ENCODE results near the gene DMC1. TPM values are rescaled to one million over a fixed set of nuclear protein-coding genes. Genes with fewer than 3 reads are reported as not detected.

The DMC1 gene
- total and polyA plus RNA-seq, 9 of the 15 experiments (the other 6 are each of a cell fraction or from before 2014, with no cell fraction given) = 5.5 to 55.5 (median 9.8) TPM

- TF ChIP-seq ZNF407 (IDR thresholded peaks at IDR 0.05; ENCODE audit: low read depth) (peak; percentile 24; the same call in 1 of the 2 replicates), CREM (IDR thresholded peaks at IDR 0.05; ENCODE audit: low read depth) (peak; percentile 83), BCOR (IDR thresholded peaks at IDR 0.05) (peak; percentile 58), TAL1 (IDR thresholded peaks at IDR 0.05) (peak; percentile 4; the same call in 1 of the 2 replicates), RAD51 (IDR thresholded peaks at IDR 0.05; ENCODE audit: borderline replicate concordance, low read depth) (no peak), ZNF354B (CRISPR knock-in tag; IDR thresholded peaks at IDR 0.05) (no peak), MITF (IDR thresholded peaks at IDR 0.05) (no peak), NR2C1 (IDR thresholded peaks at IDR 0.05) (peak; percentile 36; the same call in 1 of the 2 replicates), NR2C1 (tag; IDR thresholded peaks at IDR 0.05) (0 out of 2 replicates have a peak, but pooled peaks have one; percentile 28), CSDE1 (IDR thresholded peaks at IDR 0.05) (no peak), SMARCA4 (IDR thresholded peaks at IDR 0.05) (peak; percentile 23; the same call in 1 of the 2 replicates), ZNF778 (CRISPR knock-in tag; IDR thresholded peaks at IDR 0.05) (no peak), TAF1 (IDR thresholded peaks at IDR 0.05; ENCODE audit: control insufficient read depth, extremely low read depth, insufficient read depth, low read length, severe bottlenecking) (peak; percentile 66), SMARCA5 (IDR thresholded peaks at IDR 0.05) (peak; percentile 14; the same call in 1 of the 2 replicates), RBFOX2 (IDR thresholded peaks at IDR 0.05; ENCODE audit: low read depth, low read length) (no peak), NR2C2 (CRISPR knock-in tag; IDR thresholded peaks at IDR 0.05) (no peak), NR2C2 (tag; IDR thresholded peaks at IDR 0.05) (peak; percentile 9; the same call in 1 of the 2 replicates), NRF1 (conservative IDR thresholded peaks at IDR 0.05 in 1 of 2, IDR thresholded peaks at IDR 0.05 in 1 of 2) (no peak)
- TF ChIP-seq, protein P1, sequence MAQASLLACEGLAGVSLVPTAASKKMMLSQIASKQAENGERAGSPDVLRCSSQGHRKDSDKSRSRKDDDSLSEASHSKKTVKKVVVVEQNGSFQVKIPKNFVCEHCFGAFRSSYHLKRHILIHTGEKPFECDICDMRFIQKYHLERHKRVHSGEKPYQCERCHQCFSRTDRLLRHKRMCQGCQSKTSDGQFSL (CRISPR knock-in tag; IDR thresholded peaks at IDR 0.05) = 0 out of 2 replicates have a peak, but pooled peaks have one; percentile 27
- TF ChIP-seq, protein P1 (tag; IDR thresholded peaks at IDR 0.05) = no peak
Observed at GRCh38 chr22:38504731-38505540, 65.0 kb downstream of the DMC1 start (continued).

Measured in K562 (cell line).